Measurements from ENCODE around the gene KRT5.
"Not testable (repeated sequence)": the region's sequence is repeated elsewhere in the genome, so short reads cannot be mapped to it uniquely, and the experiment has no call there.

KRT5 gene

DNA sequence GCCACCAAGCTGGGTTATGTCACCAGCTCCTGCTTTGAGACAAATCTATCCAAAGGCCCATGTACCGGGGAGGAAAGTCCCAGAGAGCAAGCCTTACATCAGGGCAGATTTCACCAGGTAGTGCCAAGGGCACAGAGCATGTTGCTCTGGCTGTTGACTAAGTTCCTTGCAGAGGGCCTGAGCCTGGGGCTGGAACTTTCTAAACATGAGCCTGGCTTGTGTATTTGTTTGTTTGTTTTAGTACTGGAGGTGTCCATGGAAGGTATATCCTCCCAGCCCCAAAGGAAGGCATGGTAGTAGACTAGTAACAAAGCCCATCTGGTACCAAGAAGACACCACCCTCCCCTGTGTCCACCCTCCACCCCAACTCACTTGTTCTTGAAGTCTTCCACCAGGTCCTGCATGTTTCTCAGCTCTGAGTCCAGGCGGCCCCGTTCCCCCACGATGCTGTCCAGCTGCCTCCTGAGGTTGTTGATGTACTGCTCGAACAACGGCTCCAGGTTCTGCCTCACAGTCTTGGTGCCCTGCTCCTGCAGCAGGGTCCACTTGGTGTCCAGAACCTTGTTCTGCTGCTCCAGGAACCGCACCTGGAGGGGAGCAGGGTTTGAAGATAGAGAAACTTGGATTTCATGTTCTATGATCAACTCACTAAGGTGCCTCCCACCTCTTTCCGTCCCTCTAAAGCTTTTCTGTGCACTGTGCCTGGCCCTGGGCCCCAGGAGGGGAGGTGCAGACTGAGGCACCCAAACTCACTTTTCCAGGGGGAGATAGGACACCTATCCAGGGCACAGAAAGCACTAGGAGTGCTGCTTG lies 1.4 kb downstream of the KRT5 start:
- DNase-seq, result no peak

DNA sequence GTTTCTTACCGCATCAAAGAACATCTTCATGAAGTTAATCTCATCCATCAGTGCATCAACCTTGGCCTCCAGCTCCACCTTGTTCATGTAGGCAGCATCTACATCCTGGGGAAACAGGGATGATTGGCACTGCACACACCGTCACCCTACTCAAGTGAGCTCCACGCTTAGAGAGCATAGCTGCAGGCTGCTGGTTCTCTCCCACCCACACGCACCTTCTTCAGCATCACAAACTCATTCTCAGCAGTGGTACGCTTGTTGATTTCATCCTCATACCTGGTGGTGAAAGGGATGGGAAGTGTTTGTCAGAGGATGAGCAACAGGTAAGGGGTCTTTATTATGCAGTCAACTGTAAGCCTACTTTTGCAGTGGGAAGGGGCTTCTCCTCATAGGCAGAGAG lies 2.3 kb downstream of the KRT5 start:
- DNase-seq, result no peak

DNA sequence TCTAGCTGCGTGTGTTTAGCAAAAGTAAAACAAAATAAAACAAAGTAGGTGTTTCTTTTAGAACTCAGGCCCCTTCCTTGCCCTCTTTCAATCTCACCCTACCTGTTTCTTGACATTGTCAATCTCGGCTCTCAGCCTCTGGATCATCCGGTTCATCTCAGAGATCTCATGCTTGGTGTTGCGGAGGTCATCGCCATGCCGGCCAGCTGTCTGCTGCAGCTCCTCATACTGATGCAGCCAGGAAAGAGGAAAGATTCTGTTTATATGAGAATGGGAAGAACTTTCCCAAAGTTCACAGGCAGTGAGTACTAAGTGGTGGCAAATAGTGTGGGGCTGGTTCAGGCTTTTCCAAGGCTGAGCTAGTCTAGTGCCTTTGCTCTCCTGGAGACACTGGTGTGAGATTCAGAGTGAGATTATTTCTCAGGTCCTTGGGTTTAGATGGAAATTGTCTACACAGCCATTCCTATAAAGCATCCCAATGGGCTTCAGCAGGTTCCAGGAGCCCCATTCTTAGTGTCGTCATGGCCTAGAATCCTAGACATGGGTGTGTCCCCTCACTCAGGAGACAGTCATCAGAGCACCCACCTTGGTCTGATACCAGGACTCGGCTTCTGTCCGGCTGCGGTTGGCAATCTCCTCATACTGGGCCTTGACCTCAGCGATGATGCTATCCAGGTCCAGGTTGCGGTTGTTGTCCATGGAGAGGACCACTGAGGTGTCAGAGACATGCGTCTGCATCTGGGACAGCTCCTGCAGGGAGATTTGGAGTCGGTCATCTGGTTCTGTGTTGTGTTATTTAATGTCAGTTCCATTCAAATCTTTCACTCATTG lies 3.0 kb downstream of the KRT5 start:
- no peak for DNase-seq

DNA sequence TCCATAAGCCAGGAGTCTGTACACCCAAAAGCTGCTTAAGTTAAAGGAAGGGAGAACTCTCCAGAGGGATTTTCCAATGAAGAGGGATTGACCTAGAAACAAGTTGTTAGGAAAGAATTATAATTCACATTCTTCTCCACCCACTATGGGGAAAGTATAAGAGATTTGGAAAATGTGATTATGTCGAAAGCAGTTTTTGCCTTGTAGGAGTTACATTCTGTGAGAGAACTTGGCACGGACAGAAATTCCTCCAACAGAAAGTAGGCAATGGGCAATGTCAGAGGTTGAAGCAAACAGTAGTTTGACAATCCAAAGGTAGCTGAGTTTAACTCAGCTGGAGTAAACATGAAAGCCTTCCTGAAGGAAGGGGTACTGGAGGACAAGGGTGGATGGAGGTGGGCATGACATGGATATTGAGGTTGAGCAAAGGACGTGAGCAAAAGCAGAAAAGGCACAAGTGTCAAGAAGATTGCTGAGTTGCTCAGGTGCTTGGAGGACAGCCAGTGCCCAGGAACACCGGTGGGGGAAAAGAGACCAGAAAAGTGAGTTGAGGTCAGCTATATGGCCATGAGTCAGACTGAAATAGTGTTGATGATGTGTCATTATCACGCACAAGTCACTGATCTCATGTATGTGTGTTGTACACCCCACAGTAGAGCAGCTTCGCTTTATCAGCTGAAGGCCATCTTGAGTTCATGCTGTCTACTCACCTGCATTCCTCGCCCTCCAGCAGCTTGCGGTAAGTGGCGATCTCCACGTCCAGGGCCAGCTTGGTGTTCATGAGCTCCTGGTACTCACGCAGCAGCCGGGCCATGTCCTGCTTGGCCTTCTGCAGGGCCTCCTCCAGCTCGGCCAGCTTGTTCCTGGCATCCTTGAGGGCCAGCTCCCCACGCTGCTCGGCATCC lies 4.0 kb downstream of the KRT5 start:
- no peak for DNase-seq

DNA sequence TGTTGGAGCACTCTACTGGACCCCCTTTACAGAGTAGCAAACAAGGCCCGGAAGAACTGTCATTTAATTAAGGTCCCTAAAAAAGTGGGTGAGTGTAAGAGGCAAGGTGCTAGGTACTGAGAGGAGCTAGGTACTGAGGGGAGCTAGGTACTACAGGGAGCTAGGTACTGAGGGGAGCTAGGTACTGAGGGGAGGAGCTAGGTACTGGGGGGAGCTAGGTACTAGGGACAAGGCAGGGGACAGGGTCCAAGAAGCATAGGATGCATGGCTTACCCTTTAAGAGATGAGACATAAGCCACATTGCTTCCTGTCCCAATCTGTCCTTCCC lies 4.9 kb downstream of the KRT5 start:
- DNase-seq, result no peak

DNA sequence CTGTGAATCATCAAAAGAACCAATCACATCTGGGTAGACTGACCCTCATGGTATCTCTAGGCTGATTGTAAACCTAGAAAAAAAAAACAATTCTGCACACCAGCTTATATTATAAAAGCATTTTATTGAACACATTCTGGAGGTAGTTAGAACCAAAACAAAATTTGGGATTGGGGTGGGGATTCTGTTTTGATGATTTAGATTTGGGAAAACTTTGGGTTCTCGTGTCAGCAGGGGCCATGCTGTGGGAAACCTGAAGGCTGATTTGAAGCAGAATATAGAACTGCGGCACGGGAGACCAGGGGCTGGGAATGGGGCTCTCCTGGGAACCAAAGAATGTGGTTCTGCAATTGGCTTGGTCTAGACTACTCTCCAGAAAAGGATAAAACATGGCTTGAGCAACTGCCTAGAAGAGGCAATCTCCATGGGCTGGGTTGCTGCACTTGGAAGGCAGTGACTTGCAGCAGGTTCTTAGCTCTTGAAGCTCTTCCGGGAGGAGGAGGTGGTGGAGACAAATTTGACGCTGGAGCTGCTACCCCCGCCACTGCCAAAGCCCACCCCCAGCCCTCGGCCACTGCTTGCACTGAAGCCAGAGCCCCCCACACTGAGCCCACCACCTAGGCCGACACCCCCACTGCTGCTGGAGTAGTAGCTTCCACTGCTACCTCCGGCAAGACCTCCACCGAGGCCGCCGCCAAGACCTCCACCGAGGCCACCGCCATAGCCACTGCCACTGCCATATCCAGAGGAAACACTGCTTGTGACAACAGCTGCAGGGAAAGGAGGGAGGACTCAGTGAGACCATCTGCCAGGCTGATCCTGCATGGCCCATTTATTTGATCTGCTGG lies 5.5 kb downstream of the KRT5 start:
- DNase-seq, result no peak

DNA sequence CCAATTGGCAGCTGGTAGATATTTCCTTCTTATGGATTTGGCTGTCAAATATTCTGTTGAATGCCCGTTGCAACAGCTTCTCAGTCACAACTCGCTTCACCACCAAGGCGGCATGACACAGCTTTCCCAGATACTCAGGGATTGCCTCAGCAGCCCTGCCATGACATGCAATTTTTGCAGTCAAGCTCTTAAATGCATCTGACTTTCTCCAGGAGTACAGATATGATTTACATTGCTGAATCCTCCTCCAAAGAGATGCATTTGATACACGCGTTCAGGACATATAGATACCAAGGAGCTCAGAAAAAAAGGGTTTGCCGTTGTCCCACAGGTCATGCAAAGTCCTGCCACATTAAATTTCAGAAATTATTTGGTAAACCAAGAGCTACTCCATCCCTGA lies 6.5 kb downstream of the KRT5 start:
- DNase-seq, result no peak

DNA sequence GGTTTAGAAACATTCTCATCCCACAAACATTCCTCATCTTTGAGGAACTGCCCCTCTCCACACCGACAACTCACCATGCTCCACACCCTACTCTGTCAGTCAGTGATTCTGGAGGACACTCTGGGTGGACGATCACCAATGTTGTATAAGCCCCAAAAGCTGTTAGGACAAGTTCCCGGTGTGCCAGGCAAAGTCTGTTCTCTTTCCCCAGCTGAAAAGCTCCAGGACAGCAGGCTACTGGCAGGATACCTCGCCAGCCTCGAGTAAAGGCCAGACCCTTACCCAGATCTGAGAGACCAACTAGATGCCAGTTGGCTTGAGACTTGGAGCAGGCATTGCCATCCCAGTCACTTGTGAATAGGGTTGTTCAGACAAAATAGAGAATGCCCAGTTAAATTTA lies 12.0 kb downstream of the KRT5 start:
- DNase-seq, result no peak

DNA sequence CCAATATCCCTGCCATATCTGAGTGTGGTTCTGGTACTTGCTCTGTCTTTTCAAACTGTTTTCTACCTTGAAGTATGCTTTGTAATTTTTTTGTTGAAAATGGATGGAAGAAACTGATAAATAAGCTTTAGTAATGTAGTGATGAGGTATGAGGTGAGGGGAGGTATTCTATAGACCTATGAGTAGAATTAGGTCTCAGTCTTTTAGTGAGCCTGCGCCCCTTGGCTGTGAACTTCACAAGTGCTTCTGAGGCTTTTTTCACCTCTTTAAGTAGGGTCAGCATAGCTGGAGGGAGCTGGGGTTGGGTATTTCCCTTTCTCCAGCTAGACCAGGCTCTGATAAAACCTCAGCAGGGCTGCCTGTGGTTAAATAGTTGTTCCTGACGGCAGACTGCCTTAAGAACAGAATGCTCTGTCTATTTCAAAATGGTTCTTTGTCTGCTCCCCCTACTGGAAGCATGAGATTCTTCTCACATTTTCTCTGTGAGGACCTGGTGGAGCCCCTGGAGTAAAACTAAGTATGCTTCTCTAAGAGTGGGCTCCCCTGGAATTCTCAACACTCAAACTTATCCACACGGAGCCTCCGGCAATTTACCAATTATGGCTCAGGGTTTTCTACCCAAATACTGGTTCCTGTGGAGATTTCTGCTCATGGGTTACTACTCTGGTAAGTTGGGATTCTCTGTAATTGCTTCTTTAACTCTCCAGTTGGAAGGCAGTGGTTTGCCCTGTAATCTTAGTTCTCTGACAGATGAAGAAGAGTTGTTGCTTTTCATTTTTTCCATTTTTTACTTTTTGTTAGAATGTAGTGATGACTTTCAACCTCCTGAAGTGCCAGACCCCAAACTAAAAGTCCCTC lies 13.1 kb downstream of the KRT5 start:
- DNase-seq, result peak; percentile 4

DNA sequence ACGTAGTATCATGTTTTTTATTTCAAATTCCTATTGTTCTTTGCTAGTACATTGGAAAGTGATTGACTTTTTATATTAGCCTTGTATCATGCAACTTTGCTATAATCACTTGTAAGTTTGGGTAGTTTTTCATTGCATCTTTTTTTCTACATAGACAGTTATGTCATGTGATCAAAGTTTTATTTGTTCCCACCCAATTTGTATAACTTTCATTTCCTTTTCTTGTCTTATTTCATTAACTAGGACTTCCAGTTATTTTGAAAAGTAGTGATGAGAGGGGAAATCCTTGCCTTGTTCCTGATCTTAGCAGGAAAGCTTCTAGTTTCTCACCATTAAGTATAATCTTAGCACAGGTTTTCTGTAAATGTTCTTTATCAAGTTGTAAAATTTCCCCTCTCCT lies 17.3 kb downstream of the KRT5 start:
- no peak for DNase-seq

DNA sequence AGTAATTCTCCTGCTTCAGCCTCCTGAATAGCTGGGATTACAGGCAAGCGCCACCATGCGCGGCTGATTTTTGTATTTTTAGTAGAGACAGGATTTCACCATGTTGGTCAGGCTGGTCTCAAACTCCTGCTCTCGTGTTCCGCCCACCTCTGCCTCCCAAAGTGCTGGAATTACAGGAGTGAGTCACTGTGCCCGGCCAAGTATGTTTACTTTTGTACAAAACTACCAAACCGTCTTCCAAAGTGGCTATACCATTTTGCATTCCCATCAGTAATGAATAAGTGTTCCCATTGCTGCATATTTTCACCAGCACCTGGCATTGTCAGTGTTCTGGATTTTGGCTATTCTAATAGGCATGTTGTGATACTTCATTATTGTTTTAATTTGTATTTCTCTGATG lies 18.7 kb downstream of the KRT5 start:
- DNase-seq, result no peak

DNA sequence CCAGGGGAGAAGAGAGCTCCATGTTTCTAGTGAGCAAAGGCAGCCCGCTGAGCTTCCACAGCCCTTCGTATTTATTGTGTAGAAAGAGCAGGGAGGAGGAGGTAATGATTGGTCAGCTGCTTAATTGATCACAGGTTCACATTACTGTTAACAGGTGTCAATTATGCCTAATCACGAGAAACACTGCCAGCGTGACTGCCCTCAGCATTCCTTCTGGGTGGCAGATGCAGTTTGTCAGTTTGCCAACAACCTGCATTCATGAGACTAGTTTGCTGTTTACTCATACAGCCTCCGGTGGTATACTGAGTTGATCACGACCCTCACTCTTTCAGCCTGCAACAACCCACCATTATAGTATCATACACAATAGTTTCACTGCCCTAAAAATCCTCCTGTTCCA lies 19.6 kb downstream of the KRT5 start:
- DNase-seq, result not testable (repeated sequence)

DNA sequence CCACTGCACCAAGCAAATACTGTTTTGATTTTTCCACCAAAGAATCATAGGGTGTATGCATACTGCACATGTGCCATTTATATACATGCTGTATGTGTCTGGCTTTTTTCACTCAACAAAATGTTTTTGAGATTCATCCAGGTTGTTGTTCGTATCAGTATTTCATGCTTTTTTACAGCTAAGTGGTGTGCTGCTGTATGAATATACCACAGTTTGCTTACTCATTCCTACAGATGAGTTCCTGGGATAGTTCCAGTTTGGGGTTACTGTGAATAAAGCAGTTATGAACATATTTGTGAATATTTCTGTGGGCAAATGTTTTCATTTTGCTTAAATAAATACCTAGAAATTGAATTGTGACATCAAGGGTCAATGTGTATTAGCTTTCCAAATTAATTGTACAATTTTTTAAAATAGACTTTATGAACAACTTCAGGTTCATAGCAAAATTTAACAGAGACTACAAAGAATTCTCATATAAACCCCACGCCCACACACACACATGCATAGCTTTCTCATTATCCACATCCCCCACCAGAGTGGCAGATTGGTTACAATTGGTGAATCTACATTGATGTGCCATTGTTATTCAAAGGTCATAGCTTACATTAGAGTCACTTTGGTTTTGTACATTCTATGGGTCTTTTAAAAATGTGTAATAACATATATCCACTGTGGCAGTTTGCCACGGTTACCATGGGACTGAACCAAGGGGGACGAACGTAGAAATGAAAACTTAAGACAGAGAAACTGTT lies 20.2 kb downstream of the KRT5 start:
- no peak for DNase-seq

DNA sequence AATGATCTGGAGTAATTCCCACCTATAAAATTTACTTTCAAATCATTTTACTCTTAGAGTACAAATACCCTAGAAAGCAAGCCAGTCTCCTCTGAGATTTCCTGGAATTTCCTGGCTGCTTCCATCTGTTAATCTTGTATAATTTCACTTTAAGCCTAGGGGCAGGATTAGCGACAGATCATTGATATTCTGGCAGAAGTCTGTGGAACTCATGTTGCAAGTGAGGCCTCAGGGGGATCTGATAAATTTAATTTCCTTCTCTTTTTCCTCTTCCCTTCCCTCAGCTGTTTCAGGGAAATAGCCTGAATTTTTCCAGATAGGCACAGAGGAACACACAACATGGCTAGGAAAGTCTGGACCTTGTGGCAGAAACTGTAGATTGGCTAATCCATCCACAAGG lies 21.2 kb downstream of the KRT5 start:
- DNase-seq, result no peak

DNA sequence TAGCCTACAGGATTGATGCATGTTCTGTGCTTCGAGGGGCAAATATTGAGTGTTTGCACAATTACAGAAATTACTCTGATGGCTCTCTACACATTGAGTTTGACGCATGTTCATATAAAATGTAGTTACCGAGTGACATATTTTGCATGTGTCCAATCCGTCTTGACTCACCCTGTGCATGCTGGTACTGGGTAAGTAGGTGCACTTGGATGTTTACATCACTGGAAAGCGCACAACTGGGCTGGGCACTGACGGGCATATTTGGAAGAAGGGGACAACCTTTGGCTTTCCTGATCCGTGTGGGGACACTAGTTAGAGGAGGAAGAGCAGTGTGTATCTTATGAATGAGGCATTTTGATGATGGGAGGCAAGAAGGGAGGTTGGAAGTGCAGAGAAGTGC lies 22.2 kb downstream of the KRT5 start:
- no peak for DNase-seq

DNA sequence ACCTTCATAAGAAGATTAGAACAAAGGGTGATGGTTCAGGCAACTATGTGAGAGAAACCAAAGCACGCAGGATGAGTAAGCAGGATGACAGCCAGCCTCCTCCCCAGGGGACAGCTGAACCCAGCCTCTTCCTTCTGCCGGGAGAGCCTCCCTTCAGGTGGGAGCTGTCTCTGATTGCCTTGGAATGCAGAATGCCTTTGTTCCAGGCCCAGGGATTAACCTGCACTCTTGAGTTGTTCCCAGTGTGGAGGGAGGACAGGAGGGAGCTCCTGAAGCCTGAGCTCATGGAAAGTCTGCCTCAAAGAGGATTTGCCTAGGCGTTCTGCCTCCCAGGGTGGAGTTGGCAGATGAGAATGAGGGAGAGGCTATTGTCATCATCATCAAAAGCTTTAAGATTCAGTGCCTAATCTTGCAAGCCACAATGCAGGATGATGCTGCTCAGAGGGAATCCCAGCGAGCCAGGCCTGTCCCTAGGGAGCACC lies 23.6 kb downstream of the KRT5 start:
- DNase-seq, result no peak

DNA sequence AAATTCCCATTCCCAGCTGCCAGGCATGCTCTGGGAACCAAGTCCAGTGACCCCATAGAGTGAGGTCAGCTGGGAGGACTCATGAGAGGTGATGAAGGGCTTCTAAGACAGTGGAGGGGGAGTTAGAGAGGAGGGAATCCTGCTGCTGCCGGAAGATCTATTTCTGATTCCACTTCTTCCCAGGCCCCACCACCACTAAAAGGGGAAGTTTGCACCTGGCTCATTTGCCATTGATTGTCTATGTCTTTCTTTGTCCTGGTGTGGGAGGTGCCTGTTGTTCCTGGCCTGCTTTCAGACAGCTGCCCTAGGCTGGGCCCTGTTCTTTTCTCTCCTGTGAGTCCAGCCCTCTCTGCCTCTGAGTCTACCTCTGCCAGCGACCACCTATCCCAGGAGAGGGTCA lies 24.1 kb downstream of the KRT5 start:
- DNase-seq, result no peak

DNA sequence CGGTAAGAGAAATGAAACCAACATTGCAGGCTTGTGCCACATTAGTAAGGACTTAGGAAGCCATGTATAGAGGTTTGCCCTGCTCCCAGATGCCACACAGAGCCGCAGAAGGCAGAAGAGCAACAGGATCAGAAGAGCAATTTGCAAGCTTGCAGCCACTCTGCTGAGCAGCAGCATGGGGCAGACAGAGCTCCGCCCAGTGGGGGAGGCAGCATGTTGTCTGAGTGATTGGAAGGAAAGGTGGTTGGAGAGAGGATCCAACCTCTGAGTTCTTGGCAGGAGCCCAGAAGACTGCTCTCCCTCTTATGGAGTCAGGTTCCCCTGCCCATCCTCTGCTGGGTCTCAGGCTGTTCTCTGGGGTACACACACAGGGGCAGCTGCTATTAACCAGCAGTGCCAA lies 24.8 kb downstream of the KRT5 start:
- peak; percentile 55 for DNase-seq

DNA sequence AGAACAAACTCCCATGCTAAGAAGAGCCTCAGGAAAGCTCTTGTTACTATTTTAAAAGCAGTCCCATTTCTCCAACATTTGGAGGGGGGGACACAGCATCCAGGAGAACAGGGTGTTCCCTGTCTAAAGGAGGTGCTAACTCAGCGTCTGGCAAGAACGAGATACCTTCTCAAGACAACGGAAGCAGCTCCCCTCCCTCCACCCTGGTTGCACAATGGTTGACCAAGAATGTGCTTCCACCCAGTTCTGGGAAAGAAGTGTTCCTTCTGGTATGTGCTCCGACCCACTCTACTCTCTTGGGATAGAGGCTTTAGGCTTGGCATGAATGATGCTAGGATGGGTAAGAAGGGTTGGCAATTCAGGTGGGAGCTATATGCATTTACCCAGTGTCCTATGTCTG lies 25.7 kb downstream of the KRT5 start:
- DNase-seq, result no peak

DNA sequence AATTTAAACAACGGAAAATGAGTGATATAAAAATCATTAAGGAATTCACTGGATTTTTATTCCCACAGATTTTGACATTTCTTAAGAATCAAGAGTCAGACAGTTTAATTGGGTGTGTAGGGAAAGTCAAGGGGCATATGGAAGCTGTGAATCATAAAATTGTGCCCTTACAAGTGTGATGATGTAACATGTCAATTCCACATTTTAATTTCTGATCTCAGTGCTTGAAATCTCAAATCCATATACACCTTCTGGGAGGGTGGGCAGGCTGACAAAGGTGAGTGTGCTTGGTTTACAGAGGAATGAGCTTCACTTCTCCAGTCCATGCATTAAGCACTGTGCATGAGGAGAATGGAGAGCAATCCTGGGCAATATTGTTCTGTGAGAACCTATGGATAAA lies 26.1 kb downstream of the KRT5 start:
- no peak for DNase-seq

DNA sequence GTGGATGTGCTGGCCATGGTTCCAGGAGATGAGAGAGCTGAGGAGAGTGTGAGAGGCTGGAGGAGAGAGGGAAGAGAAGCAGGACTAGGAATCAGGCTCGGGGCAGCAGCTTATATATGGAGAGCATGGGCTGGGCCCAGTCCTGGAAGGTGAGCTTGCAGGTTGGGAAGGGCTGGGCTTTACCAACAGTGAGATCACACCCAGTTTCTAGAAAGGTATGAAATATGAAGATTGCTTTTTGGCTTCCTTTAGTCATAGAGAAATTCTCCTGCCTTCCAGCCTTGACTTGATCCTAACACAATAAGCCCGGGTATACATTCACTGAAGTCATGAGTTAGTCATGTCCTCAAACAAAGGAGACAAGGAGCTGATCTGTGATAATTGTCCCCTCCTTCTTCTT lies 27.0 kb downstream of the KRT5 start, which contains the start of gene KRT6A:
KRT6A (minus strand) TSS at position 86 of the 400 bp plus-strand sequence; CDS start at position 17, 69 bp downstream.
- no peak for DNase-seq
